HepG2 (cell line): ENCODE measurements around the gene HCRTR1.
A peak's percentile ranks its signal among the peaks of the same experiment; 100 is the strongest.

Experiments used
- CBX1 ChIP-seq: IDR thresholded peaks from one replicate; pipeline ENCODE4 v1.6.1; 2016; ENCODE audit warnings: antibody characterized with exemption, low read depth
- HDAC2 ChIP-seq: sonication (generic); formaldehyde crosslinking; IDR thresholded peaks from 2 replicates; pipeline ENCODE4 v1.4.0; 2020; ENCODE audit warnings: missing genetic modification reagents
- JUN ChIP-seq: sonication (generic); formaldehyde crosslinking; IDR thresholded peaks from 2 replicates; pipeline ENCODE4 v1.4.0; 2020; ENCODE audit warnings: mild to moderate bottlenecking, missing genetic modification reagents
- POLR2A ChIP-seq, 2 experiments: IDR thresholded peaks; 2 replicates each; pipeline ENCODE4 v1.6.1; 2011; ENCODE audit warnings: low read depth in 2 of 2, low read length in 2 of 2, mild to moderate bottlenecking in 1 of 2, moderate library complexity in 1 of 2; ENCODE audit not compliant: insufficient read depth in 1 of 2
- RAD21 ChIP-seq: fragments of 450-650 bp; formaldehyde crosslinking; IDR thresholded peaks from 2 replicates; pipeline ENCODE4 v1.5.0; 2020; ENCODE audit warnings: mild to moderate bottlenecking
- REST ChIP-seq, 2 experiments: IDR thresholded peaks; 2 replicates each; pipeline ENCODE4 v1.6.1; 2011 to 2012; ENCODE audit warnings: low read length in 2 of 2, borderline replicate concordance in 1 of 2, low read depth in 1 of 2, mild to moderate bottlenecking in 1 of 2, moderate library complexity in 1 of 2
- RFXAP ChIP-seq: sonication (generic); formaldehyde crosslinking; IDR thresholded peaks from 2 replicates; pipeline ENCODE4 v1.4.0; 2020; ENCODE audit warnings: missing genetic modification reagents, borderline replicate concordance
- SRY ChIP-seq: sonication (generic); formaldehyde crosslinking; IDR thresholded peaks from 2 replicates; pipeline ENCODE4 v1.8.0; 2022; ENCODE audit warnings: mild to moderate bottlenecking, missing genetic modification reagents
- ZBTB3 ChIP-seq: sonication (generic); formaldehyde crosslinking; IDR thresholded peaks from 2 replicates; pipeline ENCODE4 v1.4.0; 2020; ENCODE audit warnings: low read depth, mild to moderate bottlenecking, moderate library complexity, missing genetic modification reagents, borderline replicate concordance
- ZFP82 ChIP-seq: sonication (generic); formaldehyde crosslinking; IDR thresholded peaks from 2 replicates; pipeline ENCODE4 v1.5.1; 2020; ENCODE audit warnings: mild to moderate bottlenecking, missing genetic modification reagents, borderline replicate concordance
- ZNF17 ChIP-seq: sonication (generic); formaldehyde crosslinking; IDR thresholded peaks from 2 replicates; pipeline ENCODE4 v1.5.0; 2020; ENCODE audit warnings: mild to moderate bottlenecking, missing genetic modification reagents
- ZNF3 ChIP-seq: IDR thresholded peaks from 2 replicates; pipeline ENCODE4 v1.7.0; 2017; ENCODE audit warnings: inconsistent platforms
- ZNF503 ChIP-seq: sonication (generic); formaldehyde crosslinking; IDR thresholded peaks from 2 replicates; pipeline ENCODE4 v1.4.0; 2020; ENCODE audit warnings: missing genetic modification reagents

- TF ChIP-seq ZFP82 (CRISPR knock-in tag): no peak
- TF ChIP-seq ZNF3: peak; percentile 98
- no peak for TF ChIP-seq RFXAP
- TF ChIP-seq JUN (CRISPR knock-in tag): no peak
- no peak for TF ChIP-seq REST (IDR thresholded peaks at IDR 0.05; ENCODE audit: borderline replicate concordance in 1 of 2, low read depth in 1 of 2, low read length in 2 of 2)
- TF ChIP-seq SRY: no peak
- TF ChIP-seq POLR2A (IDR thresholded peaks at IDR 0.05; ENCODE audit: insufficient read depth in 1 of 2, low read depth in 2 of 2, low read length in 2 of 2): no peak
- TF ChIP-seq ZNF17 (CRISPR knock-in tag): no peak
- peak; percentile 77 for TF ChIP-seq HDAC2 (CRISPR knock-in tag)
- no peak for TF ChIP-seq CBX1
- no peak for TF ChIP-seq ZBTB3 (CRISPR knock-in tag)
- no peak for TF ChIP-seq ZNF503 (CRISPR knock-in tag)
- no peak for TF ChIP-seq RAD21
Measured at GRCh38 chr1:31572323-31573104, 45.0 kb upstream of the HCRTR1 start.
